Keratinocyte (primary cell): ENCODE results near the gene SUPT5H. TPM values are rescaled to one million over a fixed set of nuclear protein-coding genes. Genes with fewer than 3 reads are reported as not detected.

ENCODE experiments used
- DNase-seq: peaks from one replicate; pipeline ENCODE4 v3.0.0-alpha.2; 2011; ENCODE audit warnings: low read depth, missing footprints, low spot score
- FAIRE-seq: peaks from 2 replicates; lab custom pipeline; 2011; peaks lifted over from hg19 to GRCh38; lab: Jason Lieb, UNC
- H2AFZ ChIP-seq: 2 replicates; pipeline ENCODE4 v1.6.0; 2012; ENCODE audit warnings: low read length, control low read depth, inconsistent platforms; ENCODE audit not compliant: control insufficient read depth
- H3K27ac ChIP-seq: 2 replicates; pipeline ENCODE4 v1.5.1; 2011; ENCODE audit warnings: low read length; ENCODE audit not compliant: control insufficient read depth, insufficient read depth
- H3K27me3 ChIP-seq: 3 replicates; pipeline ENCODE4 v1.6.0; 2011; ENCODE audit warnings: low read length; ENCODE audit not compliant: control insufficient read depth, insufficient read depth; ENCODE audit errors: extremely low read depth
- H3K36me3 ChIP-seq, 2 experiments: 2 replicates in 1 of 2; 3 replicates in 1 of 2; pipeline ENCODE4 v1.5.1; 2011; ENCODE audit warnings: low read length in 2 of 2, mild to moderate bottlenecking in 1 of 2; ENCODE audit not compliant: control insufficient read depth in 2 of 2, insufficient read depth in 2 of 2; ENCODE audit errors: extremely low read depth in 1 of 2
- H3K4me1 ChIP-seq: 3 replicates; pipeline ENCODE4 v1.5.1; 2011; ENCODE audit warnings: low read length; ENCODE audit not compliant: control insufficient read depth, insufficient read depth; ENCODE audit errors: extremely low read depth
- H3K4me2 ChIP-seq: 3 replicates; pipeline ENCODE4 v1.6.0; 2011; ENCODE audit warnings: low read depth, low read length; ENCODE audit not compliant: control insufficient read depth, insufficient read depth; ENCODE audit errors: extremely low read depth
- H3K4me3 ChIP-seq, 3 experiments: fragments of 200-600 bp in 1 of 3; sonication (generic) in 1 of 3; 2 replicates in 2 of 3; 3 replicates in 1 of 3; pipeline ENCODE4 v1.5.1; 2011 to 2016; ENCODE audit warnings: low read length in 3 of 3, mild to moderate bottlenecking in 3 of 3, control low read depth in 2 of 3, inconsistent platforms in 1 of 3, low read depth in 1 of 3, mixed read lengths in 1 of 3, mixed run types in 1 of 3, moderate library complexity in 1 of 3; ENCODE audit not compliant: control insufficient read depth in 2 of 3, insufficient read depth in 2 of 3; ENCODE audit errors: extremely low read depth in 1 of 3
- H3K79me2 ChIP-seq: 2 replicates; pipeline ENCODE4 v1.6.0; 2012; ENCODE audit warnings: low read length; ENCODE audit not compliant: control insufficient read depth, insufficient read depth
- H3K9ac ChIP-seq: 3 replicates; pipeline ENCODE4 v1.6.0; 2011; ENCODE audit warnings: low read length; ENCODE audit not compliant: control insufficient read depth, insufficient read depth; ENCODE audit errors: extremely low read depth
- H3K9me1 ChIP-seq: 3 replicates; pipeline ENCODE4 v1.6.0; 2011; ENCODE audit warnings: low read length; ENCODE audit not compliant: control insufficient read depth, insufficient read depth; ENCODE audit errors: extremely low read depth
- H3K9me3 ChIP-seq: 2 replicates; pipeline ENCODE4 v1.5.1; 2012; ENCODE audit warnings: low read depth, low read length; ENCODE audit not compliant: control insufficient read depth
- H4K20me1 ChIP-seq: 3 replicates; pipeline ENCODE4 v1.6.0; 2011; ENCODE audit warnings: low read length; ENCODE audit not compliant: control insufficient read depth, insufficient read depth; ENCODE audit errors: extremely low read depth
- CTCF ChIP-seq, 3 experiments: IDR thresholded peaks in 1 of 3; conservative IDR thresholded peaks in 1 of 3; optimal IDR thresholded peaks in 1 of 3; 2 replicates in 2 of 3; 3 replicates in 1 of 3; pipeline versions ENCODE3 to v1.5.1; 2011; ENCODE audit warnings: low read length in 3 of 3, mild to moderate bottlenecking in 3 of 3, moderate library complexity in 2 of 3, control low read depth in 1 of 3, inconsistent platforms in 1 of 3; ENCODE audit not compliant: insufficient read depth in 2 of 3; ENCODE audit errors: extremely low read depth in 1 of 3
- EZH2 ChIP-seq: IDR thresholded peaks from one replicate; pipeline ENCODE4 v1.6.1; 2012; ENCODE audit warnings: inconsistent platforms, mild to moderate bottlenecking, low read length, moderate library complexity
- dilution Hi-C: fragments of 300-500 bp; cut with MboI; formaldehyde crosslinking; loops from one replicate; pipeline ENCODE4 v1.7.0; 2020; ENCODE audit warnings: low sequenced_read_pairs; ENCODE audit not compliant: extremely low pct_ligation_motif_present
- polyA plus RNA-seq, 5 experiments: library from polyadenylated mRNA; depleted of rRNA in 3 of 5; stranded (reverse) in 3 of 5; stranded (forward) in 1 of 5; unstranded in 1 of 5; fragments of >200 nt; gene quantifications; 1 replicate in 1 of 5; 2 replicates in 3 of 5; 3 replicates in 1 of 5; pipeline versions ENCODE4 v1.2.1 to v1.2.3, GENCODE V29; 2011 to 2012; ENCODE audit warnings: missing spikeins in 2 of 5, low read depth in 1 of 5, low replicate concordance in 1 of 5

SUPT5H gene
- polyA plus RNA-seq, 1 donor (not counting 4 experiments of a cell fraction or from before 2014, with no cell fraction given): 63.2 TPM

- H2AFZ ChIP-seq: no peak overlapping the region
- H3K9me3 ChIP-seq: no peaks in the 10 kb centered on the region
- H3K9me1 ChIP-seq: no peaks in the 10 kb centered on the region
- H3K4me1 ChIP-seq: peaks cover 47% of the 10 kb centered on the region
- peak overlapping the region; percentile 99 for H3K27ac ChIP-seq
- no peak overlapping the region for H3K9ac ChIP-seq
- H3K4me2 ChIP-seq: no peak overlapping the region
- H3K79me2 ChIP-seq: no peaks in the 10 kb centered on the region
- DNase-seq (no peak), FAIRE-seq (no peak)
- H3K27me3 ChIP-seq: no peaks in the 10 kb centered on the region
- no peak for TF ChIP-seq EZH2
- no peak for TF ChIP-seq CTCF (optimal IDR thresholded peaks at IDR 0.05 in 1 of 3, IDR thresholded peaks at IDR 0.05 in 1 of 3, conservative IDR thresholded peaks at IDR 0.05 in 1 of 3; ENCODE audit: extremely low read depth in 1 of 3, insufficient read depth in 2 of 3, low read length in 3 of 3)
- H3K36me3 ChIP-seq: peaks cover 2 to 6% of the 10 kb centered on the region in 2 experiments
- no peak overlapping the region for H3K4me3 ChIP-seq
- no peaks in the 10 kb centered on the region for H4K20me1 ChIP-seq
- dilution Hi-C loops: no loop called here
These were observed 45.3 kb upstream of the SUPT5H start for GRCh38 chr19:39400061-39400460.

GRCh38 chr19:39401070-39401548 is 44.3 kb upstream of the SUPT5H start:
- Histone ChIP-seq H3K79me2 (no peaks in the 10 kb centered on the region), H3K27ac (peak overlapping the region; percentile 98), H3K9me3 (no peaks in the 10 kb centered on the region), H2AFZ (no peak overlapping the region), H3K36me3 (peaks cover 0 to 5% of the 10 kb centered on the region in 2 experiments), H3K9ac (peak overlapping the region; percentile 92), H3K9me1 (no peaks in the 10 kb centered on the region), H3K4me1 (peaks cover 48% of the 10 kb centered on the region), H3K4me2 (no peak overlapping the region), H4K20me1 (no peaks in the 10 kb centered on the region), H3K27me3 (no peaks in the 10 kb centered on the region), H3K4me3 (no peak overlapping the region)
- FAIRE-seq: no peak
- dilution Hi-C loops: no loop called here
- no peak for DNase-seq
- TF ChIP-seq EZH2: no peak
